Muscle of arm (tissue), 12 donors: ENCODE results near the gene MED27. TPM values are rescaled to one million over a fixed set of nuclear protein-coding genes. Genes with fewer than 3 reads are reported as not detected.

Experiments used
- DNase-seq: peaks from one replicate; pipeline ENCODE4 v3.0.0-alpha.2; 2013
- polyA plus RNA-seq, 12 donors: library from polyadenylated mRNA; unstranded; fragments of 120-200 nt; gene quantifications; one replicate each; pipeline ENCODE4 v1.2.1, GENCODE V29; 2013; ENCODE audit not compliant: insufficient read length in 12 of 12

Gene MED27
- polyA plus RNA-seq, 12 donors: 7.8 to 14.9 (median 11.6) TPM; not detected in 1

- DNase-seq: no peak
Observed at GRCh38 chr9:132044176-132044875, 35.3 kb downstream of the MED27 start.

DNA sequence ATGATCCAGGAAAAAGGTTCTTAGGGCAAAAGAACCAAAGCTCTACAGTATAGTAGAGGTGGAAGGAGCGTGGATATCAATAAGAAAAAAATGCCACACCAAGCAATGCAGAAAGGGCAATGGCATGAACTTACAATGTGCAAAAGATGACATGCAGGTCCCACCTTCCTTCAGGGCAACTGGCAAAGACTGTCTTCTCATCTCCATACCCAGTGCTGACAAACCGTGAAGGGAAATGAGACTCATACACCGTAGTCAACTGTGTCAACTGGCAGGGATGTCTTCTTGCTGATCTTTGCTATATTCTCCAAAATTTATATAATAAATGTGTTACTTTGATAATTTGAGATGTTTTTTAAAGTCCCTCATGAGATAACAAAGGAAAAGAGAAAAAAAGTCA is 36.0 kb downstream of the MED27 start:
- no peak for DNase-seq

GRCh38 chr9:132042324-132042723 is 37.3 kb downstream of the MED27 start:
- no peak for DNase-seq

- DNase-seq: no peak
Observed at GRCh38 chr9:132041798-132042197, 37.9 kb downstream of the MED27 start.

DNA sequence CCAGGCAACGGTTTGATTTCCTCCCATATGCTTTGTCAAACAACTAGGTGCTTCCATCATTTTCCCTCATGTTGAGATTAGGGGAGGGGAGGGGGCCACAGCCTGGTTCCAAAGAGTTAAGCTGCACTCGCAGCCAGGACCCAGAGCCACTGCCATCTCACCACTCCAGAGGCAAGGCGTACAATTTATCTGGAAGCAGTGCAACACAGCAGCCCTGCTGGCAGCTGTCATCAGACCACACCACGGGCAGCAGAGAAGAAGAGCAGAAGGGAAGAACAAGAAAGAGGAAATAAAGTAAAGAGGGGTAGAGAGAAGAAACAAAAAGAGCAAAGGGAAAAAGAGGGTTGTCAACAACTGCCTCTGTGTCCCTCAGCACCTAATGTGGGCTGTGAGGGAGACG is 38.9 kb downstream of the MED27 start:
- no peak for DNase-seq

DNA sequence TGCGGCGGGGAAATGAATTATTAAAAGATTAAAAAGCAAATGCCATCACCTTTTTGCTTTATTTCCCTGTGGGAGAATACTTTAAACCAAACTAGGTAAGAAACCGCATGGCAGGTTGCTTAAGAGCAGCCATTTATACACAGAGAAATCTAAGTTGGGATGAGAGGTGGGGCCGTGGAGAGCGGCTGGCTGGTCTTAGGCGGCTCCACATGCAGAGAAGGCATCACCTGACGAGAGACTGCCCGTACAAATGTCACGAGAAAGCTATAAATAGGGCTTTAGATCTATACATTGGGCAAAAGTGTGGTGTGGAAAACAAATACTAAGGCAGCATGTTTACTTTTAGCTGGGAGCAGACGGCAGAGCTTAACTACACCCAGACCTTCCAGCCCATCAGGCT is 39.4 kb downstream of the MED27 start:
- no peak for DNase-seq

DNA sequence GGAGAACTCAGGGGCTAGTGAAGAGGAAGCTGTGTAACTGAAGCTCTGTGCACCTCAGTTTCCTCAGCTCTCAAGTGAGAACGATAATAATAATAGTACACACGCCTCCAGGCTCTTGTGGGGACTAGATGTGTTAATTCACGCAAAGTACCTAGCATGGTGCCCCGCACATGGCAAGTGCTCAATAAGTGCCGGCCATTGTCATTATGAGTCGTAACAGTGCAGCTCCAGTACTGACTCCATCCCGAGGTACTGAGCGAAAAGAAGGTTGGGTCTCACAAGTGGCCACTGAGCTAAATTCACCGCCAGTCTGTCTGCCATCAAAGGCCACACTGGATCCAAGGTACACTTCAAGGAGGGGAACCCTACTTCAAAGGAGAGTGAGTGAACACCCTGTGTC is 40.4 kb downstream of the MED27 start:
- DNase-seq: no peak

DNA sequence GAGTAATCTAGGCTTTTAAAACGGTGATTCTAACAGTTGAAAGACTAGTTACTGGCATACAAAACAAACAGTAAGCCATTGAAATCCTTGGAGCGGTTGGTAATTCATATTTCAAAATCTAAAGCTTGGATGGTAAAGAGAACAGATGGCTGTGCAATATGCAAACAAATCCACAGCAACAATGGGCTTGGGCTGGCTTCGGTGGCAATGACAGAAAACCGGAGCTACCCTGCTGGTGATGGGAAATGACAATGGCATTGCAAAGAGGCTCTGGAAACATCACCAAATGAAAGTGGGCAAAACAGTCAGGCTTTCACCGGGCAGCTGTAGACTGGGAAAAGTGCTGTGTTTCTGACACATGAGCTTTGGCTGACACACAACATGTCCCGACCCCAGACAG is 42.2 kb downstream of the MED27 start:
- DNase-seq: no peak

- no peak for DNase-seq
Observed at GRCh38 chr9:132036521-132036920, 43.1 kb downstream of the MED27 start.

GRCh38 chr9:132035679-132036078 is 44.0 kb downstream of the MED27 start:
- DNase-seq: no peak

DNA sequence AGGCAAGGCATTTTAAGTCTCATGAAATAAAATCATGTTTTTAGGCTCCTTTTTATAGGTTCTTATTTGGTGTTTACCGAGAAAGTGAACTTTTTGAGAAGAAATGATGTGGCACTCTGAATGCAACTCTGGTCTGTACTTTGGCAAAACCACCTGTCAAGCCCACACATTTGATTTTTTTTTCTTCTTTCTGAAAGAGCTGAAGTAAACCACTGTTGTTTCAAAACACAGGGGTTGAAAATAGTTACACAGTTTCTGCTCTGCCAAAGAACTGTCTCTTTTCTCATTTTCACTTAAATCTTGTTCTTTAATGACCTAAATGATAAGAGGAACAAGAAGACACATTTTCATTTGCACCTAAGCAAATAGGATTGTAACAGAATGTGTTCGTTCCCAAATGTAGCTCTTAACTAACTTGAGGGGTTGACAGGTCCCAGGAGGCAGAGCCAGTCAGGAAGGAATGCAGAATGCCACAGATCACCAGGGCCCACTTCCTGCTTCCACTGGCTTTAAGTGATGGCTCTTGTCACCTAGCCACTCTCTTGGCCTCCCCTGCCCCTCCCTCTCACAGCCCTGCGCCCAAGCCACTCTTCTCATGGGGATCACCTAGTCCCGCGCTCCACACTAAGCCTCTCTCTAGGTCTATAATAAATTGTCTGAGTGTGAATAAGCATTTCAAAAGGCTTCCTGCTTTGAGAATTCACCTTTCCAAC is 47.3 kb downstream of the MED27 start:
- no peak for DNase-seq

DNA sequence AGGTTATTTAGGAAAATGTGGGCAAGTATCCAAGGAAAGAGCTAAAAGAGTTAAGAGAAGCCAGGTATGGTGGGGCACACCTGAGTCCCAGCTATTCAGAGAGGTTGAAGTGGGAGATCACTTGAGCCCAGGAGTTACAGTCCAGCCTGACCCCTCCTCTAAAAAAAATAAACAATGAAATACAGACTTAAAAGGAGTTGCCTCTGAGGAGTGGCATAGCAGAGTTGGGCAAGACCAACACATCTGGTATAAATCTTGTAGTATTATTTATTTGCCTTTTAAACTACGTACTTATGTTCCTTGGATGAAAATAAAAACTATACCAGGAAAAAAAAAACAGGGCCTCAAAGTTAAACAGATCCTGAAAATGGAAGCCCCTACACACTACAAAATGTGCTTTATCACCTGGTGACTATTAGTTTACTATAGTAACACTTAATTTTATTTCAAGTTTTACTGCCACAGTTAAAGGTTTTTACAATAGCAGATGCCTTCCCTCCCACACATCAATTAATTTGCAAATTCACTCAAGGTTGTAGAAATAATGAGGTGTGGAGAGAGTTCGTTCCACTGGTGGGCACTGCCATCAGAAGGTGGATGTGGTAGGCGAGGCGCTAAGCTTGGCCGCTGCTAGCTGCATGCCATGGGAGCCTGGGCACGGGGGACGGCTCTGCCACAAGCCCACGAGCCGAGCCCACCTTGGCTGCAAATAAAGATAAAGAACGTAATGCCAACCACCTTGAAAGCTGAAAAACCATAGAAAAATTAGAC is 48.0 kb downstream of the MED27 start:
- no peak for DNase-seq

DNA sequence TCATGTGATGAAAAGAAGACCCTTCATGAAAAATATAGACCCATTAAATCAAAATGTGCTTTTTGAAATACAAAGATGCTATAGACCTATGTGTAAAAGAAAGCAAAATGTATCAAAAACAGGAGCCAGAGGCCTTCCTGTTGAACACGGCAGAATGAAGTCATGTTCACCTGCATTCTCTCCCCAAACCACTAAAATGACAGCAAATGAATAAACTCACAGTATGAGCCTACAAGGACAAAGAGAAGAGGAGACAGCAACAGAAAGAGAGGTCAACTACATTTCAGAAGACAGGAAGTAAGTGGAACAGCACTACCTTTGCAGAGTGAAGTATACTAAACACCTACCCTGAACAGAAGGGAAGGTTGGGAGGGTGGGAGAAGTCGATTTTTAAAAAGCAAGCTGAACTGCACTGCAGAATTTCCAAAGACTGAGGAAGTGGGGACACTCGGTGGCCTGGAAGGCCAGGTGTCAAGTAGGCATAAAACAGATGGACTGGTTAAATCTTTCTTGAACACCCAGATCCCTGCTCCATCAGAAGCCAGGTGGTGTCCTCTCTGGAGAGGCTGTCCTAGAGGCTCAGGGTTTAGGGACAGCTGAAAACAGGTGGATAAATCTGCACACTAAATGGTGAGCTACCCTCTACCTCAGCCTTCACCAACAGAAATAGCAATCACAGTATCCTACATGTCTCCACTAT is 48.9 kb downstream of the MED27 start:
- no peak for DNase-seq

GRCh38 chr9:132027752-132028663 is 51.7 kb downstream of the MED27 start:
- no peak for DNase-seq

- DNase-seq: no peak
Observed at GRCh38 chr9:132026932-132027585, 52.6 kb downstream of the MED27 start.

- no peak for DNase-seq
Observed at GRCh38 chr9:132025766-132026165, 53.9 kb downstream of the MED27 start.

GRCh38 chr9:132024589-132024988 is 55.1 kb downstream of the MED27 start:
- DNase-seq: no peak

- peak; percentile 25 for DNase-seq
Observed at GRCh38 chr9:132023419-132024180, 56.1 kb downstream of the MED27 start.

- DNase-seq: no peak
Observed at GRCh38 chr9:132020820-132021510, 58.7 kb downstream of the MED27 start.
